Duodenal mucosa (tissue), 2 donors: ENCODE results near the gene ZNF532.
"Not testable (repeated sequence)": the region's sequence is repeated elsewhere in the genome, so short reads cannot be mapped to it uniquely, and the experiment has no call there.

Experiments used
- H3K27ac ChIP-seq: one replicate; pipeline ENCODE4 v1.7.0; 2013; ENCODE audit warnings: low read depth, low read length
- H3K27me3 ChIP-seq, 2 donors: one replicate each; pipeline ENCODE4 v1.7.0; 2013; ENCODE audit warnings: low read length in 2 of 2, control low read depth in 1 of 2; ENCODE audit not compliant: insufficient read depth in 2 of 2, control insufficient read depth in 1 of 2
- H3K36me3 ChIP-seq, 2 donors: one replicate each; pipeline ENCODE4 v1.7.0; 2013; ENCODE audit warnings: low read length in 2 of 2, control low read depth in 1 of 2; ENCODE audit not compliant: insufficient read depth in 2 of 2, control insufficient read depth in 1 of 2
- H3K4me1 ChIP-seq, 2 donors: one replicate each; pipeline ENCODE4 v1.7.0; 2013; ENCODE audit warnings: low read length in 2 of 2, control low read depth in 1 of 2; ENCODE audit not compliant: insufficient read depth in 2 of 2, control insufficient read depth in 1 of 2
- H3K4me3 ChIP-seq, 2 donors: one replicate each; pipeline ENCODE4 v1.7.0; 2013; ENCODE audit warnings: low read length in 2 of 2, low read depth in 1 of 2
- H3K9ac ChIP-seq, 2 donors: one replicate each; pipeline ENCODE4 v1.7.0; 2013; ENCODE audit warnings: low read length in 2 of 2, low read depth in 1 of 2
- H3K9me3 ChIP-seq, 2 donors: one replicate each; pipeline ENCODE4 v1.7.0; 2013; ENCODE audit warnings: low read length in 2 of 2, control low read depth in 1 of 2; ENCODE audit not compliant: control insufficient read depth in 1 of 2

Gene ZNF532

GRCh38 chr18:58848685-58849084, 16.0 kb upstream of the ZNF532 start:
- H3K36me3 ChIP-seq = no peaks in the 10 kb centered on the region

DNA sequence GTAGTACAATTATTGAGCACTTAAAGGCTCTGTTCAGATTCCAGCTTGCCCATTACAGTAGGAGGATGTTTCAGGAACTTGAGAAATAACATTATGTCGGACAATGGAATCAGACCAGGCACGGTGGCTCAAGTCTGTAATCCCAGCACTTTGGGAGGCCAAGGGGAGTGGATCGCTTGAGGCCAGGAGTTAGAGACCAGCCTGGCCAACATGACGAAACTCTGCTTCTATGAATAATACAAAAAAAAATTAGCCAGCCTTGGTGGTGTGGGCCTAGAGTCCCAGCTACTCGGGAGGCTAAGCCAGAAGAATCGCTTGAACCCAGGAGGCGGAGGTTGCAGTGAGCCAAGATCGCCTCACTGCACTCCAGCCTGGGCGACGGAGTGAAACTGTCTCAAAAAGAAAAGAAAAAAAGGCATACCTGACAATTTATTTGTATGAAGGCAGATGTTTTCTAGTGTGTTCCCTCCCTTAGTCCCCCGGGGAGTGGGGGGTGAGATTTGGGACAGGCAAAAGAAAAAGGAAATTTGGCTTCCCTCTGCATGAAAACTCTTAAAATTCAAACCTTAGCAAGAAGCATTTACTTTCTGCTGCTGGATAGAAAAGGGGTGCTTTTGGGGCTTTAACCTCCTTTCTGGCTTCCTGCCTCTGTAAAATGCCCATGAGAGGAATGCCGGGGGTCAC, 13.7 kb upstream of the ZNF532 start:
- Histone ChIP-seq H3K9ac (no peak overlapping the region), H3K36me3 (no peaks in the 10 kb centered on the region), H3K9me3 (no peaks in the 10 kb centered on the region), H3K27me3 (no peaks in the 10 kb centered on the region), H3K4me1 (peaks cover 0 to 10% of the 10 kb centered on the region in 2 donors), H3K4me3 (no peak overlapping the region), H3K27ac (no peak overlapping the region)

More at GRCh38 chr18:58848685-58849084, 16.0 kb upstream of the ZNF532 start:
- no peaks in the 10 kb centered on the region for H3K9me3 ChIP-seq
- peaks cover 0 to 12% of the 10 kb centered on the region in 2 donors for H3K4me1 ChIP-seq
- no peaks in the 10 kb centered on the region for H3K27me3 ChIP-seq
- H3K4me3 ChIP-seq = no peak overlapping the region
- H3K27ac ChIP-seq = no peak overlapping the region
- no peak overlapping the region for H3K9ac ChIP-seq

- H3K27ac ChIP-seq = no peak overlapping the region
These were observed 12.8 kb upstream of the ZNF532 start for GRCh38 chr18:58851856-58852255.

DNA sequence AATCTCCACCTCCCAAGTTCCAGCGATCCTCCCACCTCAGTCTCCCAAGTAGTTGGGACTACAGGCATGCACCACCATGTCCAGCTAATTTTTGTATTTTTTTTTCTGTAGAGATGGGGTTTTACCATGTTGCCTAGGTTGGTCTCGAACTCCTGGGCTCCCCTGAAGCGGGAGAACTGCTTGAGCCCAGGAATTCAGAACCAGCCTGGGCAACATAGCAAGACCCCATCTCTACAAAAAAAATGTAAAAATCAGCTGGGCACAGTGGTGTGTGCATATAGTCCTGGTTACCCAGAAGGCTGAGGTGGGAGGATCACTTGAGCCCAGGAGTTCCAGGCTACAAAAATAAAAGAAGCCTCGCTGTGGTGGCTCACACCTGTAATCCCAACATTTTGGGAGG, 12.0 kb upstream of the ZNF532 start:
- no peak overlapping the region for H3K27ac ChIP-seq
- no peaks in the 10 kb centered on the region for H3K36me3 ChIP-seq
- no peaks in the 10 kb centered on the region for H3K4me1 ChIP-seq
- H3K9me3 ChIP-seq = no peaks in the 10 kb centered on the region
- H3K9ac ChIP-seq = no peak overlapping the region
- H3K27me3 ChIP-seq = no peaks in the 10 kb centered on the region
- no peak overlapping the region for H3K4me3 ChIP-seq

More at GRCh38 chr18:58851856-58852255, 12.8 kb upstream of the ZNF532 start:
- Histone ChIP-seq H3K4me1 (peaks cover 0 to 6% of the 10 kb centered on the region in 2 donors), H3K36me3 (no peaks in the 10 kb centered on the region), H3K9me3 (no peaks in the 10 kb centered on the region), H3K9ac (no peak overlapping the region), H3K4me3 (no peak overlapping the region), H3K27me3 (no peaks in the 10 kb centered on the region)

GRCh38 chr18:58853561-58853960, 11.1 kb upstream of the ZNF532 start:
- no peak overlapping the region for H3K9ac ChIP-seq
- no peaks in the 10 kb centered on the region for H3K4me1 ChIP-seq
- no peaks in the 10 kb centered on the region for H3K36me3 ChIP-seq
- H3K9me3 ChIP-seq = no peaks in the 10 kb centered on the region
- no peak overlapping the region for H3K27ac ChIP-seq
- no peaks in the 10 kb centered on the region for H3K27me3 ChIP-seq
- no peak overlapping the region for H3K4me3 ChIP-seq

- not testable (repeated sequence) for H3K27ac ChIP-seq, H3K4me3 ChIP-seq, H3K9ac ChIP-seq, H3K4me1 ChIP-seq, H3K27me3 ChIP-seq, H3K9me3 ChIP-seq, H3K36me3 ChIP-seq
These were observed 9.2 kb upstream of the ZNF532 start for GRCh38 chr18:58855521-58855920.

- no peaks in the 10 kb centered on the region for H3K36me3 ChIP-seq
- no peak overlapping the region for H3K27ac ChIP-seq
- H3K4me1 ChIP-seq = peaks cover 1 to 6% of the 10 kb centered on the region in 2 donors
- H3K4me3 ChIP-seq = no peak overlapping the region
- H3K9ac ChIP-seq = no peak overlapping the region
- no peaks in the 10 kb centered on the region for H3K9me3 ChIP-seq
- H3K27me3 ChIP-seq = no peaks in the 10 kb centered on the region
These were observed 7.8 kb upstream of the ZNF532 start for GRCh38 chr18:58856881-58857280.

DNA sequence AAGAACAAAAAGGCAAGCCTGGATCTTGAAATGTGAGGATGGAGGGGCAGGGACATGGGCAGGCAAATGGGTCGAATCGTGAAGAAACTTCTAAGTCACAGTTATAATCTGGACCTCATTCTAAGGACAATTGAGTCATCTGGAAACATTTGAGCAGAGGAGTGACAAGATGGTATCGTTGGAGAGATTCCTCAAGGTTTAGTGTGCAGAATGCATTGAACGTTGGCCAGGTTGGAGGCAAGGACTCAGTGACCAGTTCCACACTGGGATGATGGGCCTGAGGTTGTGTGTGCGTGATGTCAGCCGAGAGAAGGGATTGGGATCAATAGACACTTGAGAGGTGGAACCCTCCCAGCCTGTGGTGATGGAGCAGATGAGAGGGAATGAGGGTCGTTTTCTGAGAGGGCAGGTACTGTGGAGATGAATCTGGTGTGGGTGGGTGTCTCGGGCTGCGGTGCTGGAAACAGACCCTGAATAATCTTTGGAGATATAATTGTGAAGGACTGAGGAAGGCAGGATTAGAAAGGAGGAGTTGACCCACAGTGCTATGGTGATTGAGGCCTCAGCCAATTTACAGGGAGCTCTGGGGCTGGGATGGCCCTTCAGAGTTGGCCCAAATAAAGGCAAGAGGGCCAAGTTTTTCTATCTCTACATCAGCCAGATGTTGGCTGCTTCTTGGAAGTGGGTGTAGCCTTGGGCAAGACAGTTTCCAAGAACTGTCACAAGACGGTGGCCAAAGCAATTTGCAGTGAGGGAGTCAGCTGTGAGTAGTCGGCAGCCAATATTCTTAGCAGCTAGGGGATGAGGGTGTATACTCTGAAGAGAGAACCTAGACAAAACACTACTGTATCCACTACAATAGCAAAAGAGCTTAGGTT, 5.8 kb upstream of the ZNF532 start:
- H3K36me3 ChIP-seq = no peaks in the 10 kb centered on the region
- H3K9me3 ChIP-seq = no peaks in the 10 kb centered on the region
- H3K27me3 ChIP-seq = no peaks in the 10 kb centered on the region
- H3K27ac ChIP-seq = no peak overlapping the region
- peaks cover 12 to 17% of the 10 kb centered on the region in 2 donors for H3K4me1 ChIP-seq
- no peak overlapping the region for H3K9ac ChIP-seq
- no peak overlapping the region for H3K4me3 ChIP-seq

GRCh38 chr18:58859907-58860306, 4.8 kb upstream of the ZNF532 start:
- H3K27me3 ChIP-seq = no peaks in the 10 kb centered on the region
- H3K4me1 ChIP-seq = peaks cover 16 to 20% of the 10 kb centered on the region in 2 donors
- no peak overlapping the region for H3K4me3 ChIP-seq
- H3K36me3 ChIP-seq = no peaks in the 10 kb centered on the region
- no peak overlapping the region for H3K9ac ChIP-seq
- no peak overlapping the region for H3K27ac ChIP-seq
- H3K9me3 ChIP-seq = no peaks in the 10 kb centered on the region

DNA sequence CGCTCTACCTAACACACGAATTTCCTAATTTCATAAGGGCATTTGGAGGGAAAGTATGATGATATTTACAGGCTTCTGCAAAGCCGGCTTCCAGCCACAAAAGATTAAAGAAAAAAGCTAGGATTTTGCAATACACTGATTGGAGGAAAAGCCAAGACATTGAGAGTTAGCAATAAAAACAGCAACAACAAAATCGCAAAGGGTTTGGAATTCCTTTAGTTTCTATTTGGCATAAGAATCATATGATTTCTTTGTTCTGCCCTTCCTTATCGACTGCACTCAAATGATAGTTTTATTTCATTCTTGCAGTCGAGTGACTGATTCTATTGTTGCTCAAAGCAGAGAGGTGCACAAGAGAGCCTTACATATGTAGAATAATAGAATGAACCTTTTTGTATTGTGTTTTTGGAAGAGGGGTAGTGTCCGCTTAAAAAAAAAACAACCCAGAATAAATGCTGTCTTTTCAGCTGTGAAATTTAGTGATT, 3.9 kb upstream of the ZNF532 start:
- H3K4me3 ChIP-seq = no peak overlapping the region
- H3K36me3 ChIP-seq = no peaks in the 10 kb centered on the region
- peaks cover 16 to 20% of the 10 kb centered on the region in 2 donors for H3K4me1 ChIP-seq
- no peak overlapping the region for H3K9ac ChIP-seq
- H3K27ac ChIP-seq = no peak overlapping the region
- H3K27me3 ChIP-seq = no peaks in the 10 kb centered on the region
- no peaks in the 10 kb centered on the region for H3K9me3 ChIP-seq
